ENCODE measurements around the gene GALNT10.
A peak's percentile ranks its signal among the peaks of the same experiment; 100 is the strongest.

The GALNT10 gene

DNA sequence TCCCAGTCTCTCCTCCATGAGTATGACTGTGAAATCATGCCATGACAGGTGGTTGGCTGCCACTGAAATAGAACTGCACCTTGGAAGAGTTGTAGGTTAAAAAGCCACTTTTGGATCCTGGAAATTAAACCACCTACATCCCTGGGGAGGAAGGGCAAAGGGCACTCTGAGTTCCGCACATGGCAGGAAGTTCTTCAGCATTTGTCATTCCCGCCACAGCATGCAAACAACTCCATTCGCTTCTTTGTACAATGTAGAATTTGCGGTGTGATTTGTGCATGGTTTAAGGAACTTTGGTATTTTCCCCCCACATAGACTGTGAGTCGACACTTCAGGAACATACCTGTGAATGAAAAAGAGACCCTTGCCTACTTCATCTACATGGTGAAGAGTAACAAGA is 265.1 kb downstream of the GALNT10 start:
- DNase-seq = no peak

DNA sequence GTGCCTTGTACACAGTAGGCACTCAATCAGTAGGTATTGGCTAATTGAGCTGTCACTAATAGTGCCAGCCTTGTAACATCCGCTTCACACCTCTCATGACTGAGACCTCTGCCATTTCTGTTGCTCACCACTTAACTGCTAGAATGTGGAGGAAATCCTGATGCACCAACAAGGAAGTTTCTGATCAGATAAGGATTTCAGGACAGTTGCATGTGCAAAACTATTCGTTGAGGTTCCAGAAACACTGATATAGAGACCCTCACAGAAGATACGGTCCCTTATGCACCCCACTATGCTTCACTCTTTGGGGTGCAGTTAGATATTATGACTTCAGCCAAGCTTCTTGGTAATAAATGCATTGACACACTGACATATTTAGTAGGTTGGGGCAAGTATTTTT is 266.0 kb downstream of the GALNT10 start:
- no peak for DNase-seq

DNA sequence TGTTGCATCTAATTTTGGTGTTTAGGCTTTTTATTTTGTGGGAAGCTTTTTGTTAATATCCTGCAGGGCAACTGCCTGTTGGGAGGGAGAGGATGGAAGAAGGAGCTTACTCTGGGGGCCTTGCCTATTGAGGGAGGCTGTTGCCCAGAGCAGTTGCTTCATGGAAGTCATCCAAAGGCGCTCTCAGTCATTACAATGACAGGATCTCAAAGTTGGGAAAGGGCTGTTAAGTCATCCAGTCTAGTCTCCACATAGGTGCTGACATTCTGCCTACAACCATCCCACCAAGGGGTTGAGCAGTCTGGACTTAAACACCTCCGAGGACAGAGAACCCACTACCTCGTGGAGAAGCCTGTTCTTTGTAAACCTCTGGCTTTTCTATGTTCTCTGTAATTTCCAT is 268.5 kb downstream of the GALNT10 start:
- DNase-seq = no peak

DNA sequence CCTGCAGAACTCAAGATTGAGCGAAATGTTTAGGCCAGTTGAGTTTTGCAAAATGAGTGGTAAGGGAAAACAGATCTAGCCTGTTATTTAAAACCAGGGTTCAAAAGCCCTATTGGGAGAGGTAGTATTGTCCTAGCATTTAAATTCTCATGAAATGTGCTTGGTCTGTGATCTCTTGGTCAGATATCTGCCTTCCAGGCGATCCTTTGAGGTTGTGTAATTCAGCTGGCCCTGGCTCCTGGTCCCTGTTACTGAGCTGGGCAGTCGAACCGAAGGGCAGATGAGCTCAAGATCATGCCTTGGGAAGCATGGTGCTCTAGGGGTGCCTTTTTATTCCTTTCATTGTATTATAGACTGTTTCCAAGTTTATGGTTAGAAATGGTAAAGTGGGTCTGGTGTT is 269.6 kb downstream of the GALNT10 start:
- DNase-seq = no peak

DNA sequence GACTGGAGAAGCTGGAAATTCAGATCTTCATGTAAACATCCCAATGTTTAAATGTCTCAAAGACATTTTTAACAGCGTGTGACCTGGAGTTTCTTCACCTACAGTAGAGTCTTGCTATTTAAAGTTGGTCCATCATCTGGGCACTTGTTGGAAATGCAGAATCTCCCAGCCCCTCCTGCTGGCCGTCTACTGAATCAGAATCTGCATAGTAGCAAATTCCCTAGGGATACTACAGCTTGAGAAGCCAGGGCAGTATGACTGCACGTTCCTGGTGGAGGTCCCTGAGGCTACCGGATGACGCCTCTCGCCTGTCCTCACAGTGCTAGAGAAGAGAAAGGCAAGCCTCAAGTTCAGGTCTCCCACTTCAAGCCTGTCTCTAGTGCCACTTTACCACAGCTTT is 271.0 kb downstream of the GALNT10 start:
- peak; percentile 1 for DNase-seq

DNA sequence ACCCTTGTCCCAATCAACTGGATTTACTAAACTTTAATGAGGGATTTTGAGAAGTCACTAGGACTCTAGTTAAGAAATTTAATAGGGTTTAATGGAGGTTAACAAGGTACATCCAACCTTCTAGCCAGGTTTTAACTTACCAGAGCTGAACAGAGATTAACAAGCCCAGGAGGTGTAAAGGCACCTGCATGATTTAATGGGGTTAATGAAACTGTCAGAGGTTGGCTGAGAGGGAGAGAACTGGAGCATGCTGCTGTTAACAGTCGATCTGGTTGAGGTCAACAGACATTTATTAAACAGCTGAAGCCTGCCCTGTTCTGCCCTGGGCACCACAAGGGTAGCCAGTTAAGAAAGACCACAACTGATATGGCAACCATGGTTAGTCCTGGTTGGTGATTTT is 273.9 kb downstream of the GALNT10 start:
- DNase-seq = no peak

DNA sequence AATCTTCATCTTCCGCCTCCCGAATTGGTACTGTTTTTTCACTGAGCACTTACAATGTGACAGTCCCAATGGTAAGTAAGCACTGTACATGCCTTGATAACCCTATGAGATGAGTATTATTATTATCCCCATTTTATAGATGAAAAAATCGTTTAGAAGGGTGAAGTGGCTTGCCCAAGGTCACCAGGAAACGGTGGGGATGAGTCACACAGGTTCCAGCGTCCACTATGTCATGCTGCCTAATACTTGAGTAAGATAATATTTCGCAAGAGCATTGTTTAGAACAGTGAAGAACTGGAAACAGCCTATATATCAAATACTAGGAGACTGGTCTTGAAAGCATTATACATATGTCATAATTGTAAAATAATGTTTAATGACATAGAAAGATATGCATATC is 274.6 kb downstream of the GALNT10 start:
- no peak for DNase-seq

DNA sequence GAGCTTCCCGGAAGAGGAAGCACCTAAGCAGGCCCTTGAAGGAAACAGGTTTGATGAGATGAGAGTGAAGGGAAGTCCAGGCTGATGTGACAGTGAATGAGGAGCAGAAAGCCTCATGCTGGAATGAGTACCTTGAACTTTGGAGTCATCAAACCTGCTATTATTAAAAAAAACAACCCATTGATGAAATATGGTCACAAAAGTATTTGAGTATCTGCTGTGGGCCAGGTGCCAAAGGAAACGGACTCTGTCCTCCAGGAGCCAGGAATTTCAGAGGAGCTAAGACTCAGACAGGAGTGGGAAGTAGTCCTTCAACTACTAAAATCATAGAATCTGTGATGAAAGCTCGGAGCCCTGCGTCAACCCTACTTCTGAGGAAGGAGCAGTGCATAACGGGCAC is 275.6 kb downstream of the GALNT10 start:
- DNase-seq = no peak

DNA sequence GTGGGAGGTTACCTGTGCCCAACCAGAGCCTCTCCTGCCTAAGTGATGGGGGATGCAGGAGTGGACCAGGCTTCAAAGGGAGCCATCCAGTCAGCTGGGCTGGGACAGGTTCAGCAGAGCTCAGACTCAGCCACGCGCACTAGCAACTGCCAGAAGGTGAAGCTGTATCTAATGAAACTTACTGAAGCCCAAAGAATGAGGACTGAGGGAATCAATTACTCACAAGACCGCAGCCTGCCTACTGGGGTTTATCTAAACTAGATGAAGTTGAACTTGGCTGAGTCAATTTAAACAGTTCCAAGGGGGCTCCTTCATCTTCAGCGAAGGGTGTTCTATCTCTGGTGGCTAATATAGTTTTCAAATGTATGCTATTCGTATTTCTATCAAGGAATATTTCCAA is 276.1 kb downstream of the GALNT10 start:
- DNase-seq = no peak

DNA sequence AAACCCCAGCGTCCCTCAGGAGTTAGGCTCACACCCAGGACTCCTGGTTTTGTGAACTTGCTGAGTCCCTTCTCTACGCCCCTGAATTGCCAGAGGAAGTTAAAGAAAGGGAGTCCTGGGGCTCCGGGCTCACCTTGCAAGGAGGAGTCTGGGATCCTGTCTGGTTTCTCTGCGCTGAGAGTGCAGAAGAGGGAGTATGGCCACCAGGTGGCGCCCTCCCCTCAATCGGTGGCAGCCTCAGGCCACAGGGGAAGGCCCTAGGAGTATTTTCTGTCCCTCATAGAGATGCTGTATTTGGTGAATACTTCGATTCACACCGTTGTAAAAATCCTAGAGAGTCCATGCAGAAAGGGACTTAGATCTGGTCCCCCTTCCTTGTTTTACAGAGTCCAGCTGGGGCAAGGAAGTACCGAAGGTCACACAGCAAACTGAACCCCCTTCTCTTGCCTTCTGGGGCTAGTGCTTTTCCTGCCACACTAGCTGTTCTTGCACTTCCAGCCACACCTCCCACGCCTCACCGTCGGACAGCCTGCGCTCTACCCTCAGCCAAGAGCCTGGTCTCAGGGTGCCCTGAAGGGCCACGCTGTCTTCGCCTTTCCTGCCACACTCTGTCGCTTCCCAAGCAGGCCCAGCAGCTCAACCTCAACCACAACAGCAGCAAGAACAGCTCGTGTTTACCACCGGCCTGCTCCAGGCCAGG is 277.3 kb downstream of the GALNT10 start:
- peak; percentile 66 for DNase-seq

DNA sequence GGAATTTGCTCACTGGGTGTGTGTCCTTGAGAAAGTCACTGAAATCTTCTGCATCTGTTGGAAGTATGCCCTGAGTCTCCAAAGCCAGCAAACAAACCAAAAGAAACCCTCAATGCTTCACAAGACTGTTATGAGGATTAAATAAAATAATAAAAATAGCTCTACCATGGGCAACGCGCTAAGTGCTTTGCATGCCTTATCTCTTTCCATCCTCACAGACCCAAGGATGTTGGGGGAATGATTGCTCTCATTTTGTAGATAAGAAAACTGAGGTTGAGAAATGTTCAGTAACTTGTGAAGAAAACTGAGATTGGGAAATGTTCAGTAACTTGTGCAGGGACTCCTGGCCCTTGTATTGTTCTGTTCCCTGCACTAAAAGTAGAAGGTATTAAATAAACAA is 279.6 kb downstream of the GALNT10 start:
- no peak for DNase-seq
